WTC11 (cell line): ENCODE data around the gene CROCC2. TPM values are rescaled to one million over a fixed set of nuclear protein-coding genes. Genes with fewer than 3 reads are reported as not detected.

Experiments
- ATAC-seq: fragments of 200-7000 bp; cut with Tn5 transposase; 2 replicates; pipeline ENCODE4 v1.10.0; 2021; ENCODE audit warnings: mild to moderate bottlenecking, moderate library complexity
- CTCF ChIA-PET: fragments of 300-600 bp; sonication (Branson Sonifier 250); formaldehyde crosslinking; loops from one replicate; lab custom pipeline; 2021; ENCODE audit warnings: antibody characterized with exemption; lab: Charles Lee
- POLR2A ChIA-PET: fragments of 350-600 bp; sonication (Branson Sonifier 250); formaldehyde crosslinking; loops from one replicate; lab custom pipeline; 2021; ENCODE audit warnings: antibody characterized with exemption; lab: Charles Lee
- DNase-seq: peaks from one replicate; pipeline ENCODE4 v3.0.0; 2021; ENCODE audit warnings: low spot score
- H3K27ac Mint-ChIP-seq: 2 replicates; pipeline ENCODE4 v1.8.0; 2021; ENCODE audit warnings: mixed read lengths
- H3K27me3 Mint-ChIP-seq: 2 replicates; pipeline ENCODE4 v1.8.0; 2021; ENCODE audit warnings: low read depth, mild to moderate bottlenecking, moderate library complexity, mixed read lengths
- H3K36me3 Mint-ChIP-seq: 2 replicates; pipeline ENCODE4 v1.8.0; 2021; ENCODE audit warnings: mixed read lengths
- H3K4me1 Mint-ChIP-seq: 2 replicates; pipeline ENCODE4 v1.8.0; 2022; ENCODE audit warnings: mixed read lengths
- H3K4me3 Mint-ChIP-seq: 2 replicates; pipeline ENCODE4 v1.8.0; 2021; ENCODE audit warnings: mild to moderate bottlenecking, moderate library complexity, mixed read lengths
- H3K9me3 Mint-ChIP-seq: 2 replicates; pipeline ENCODE4 v1.8.0; 2021; ENCODE audit warnings: mixed read lengths
- CREM ChIP-seq: sonication (generic); formaldehyde crosslinking; IDR thresholded peaks from 2 replicates; pipeline ENCODE4 v1.8.1; 2022; ENCODE audit warnings: mild to moderate bottlenecking, missing genetic modification reagents, moderate library complexity
- E2F1 ChIP-seq: sonication (generic); formaldehyde crosslinking; IDR thresholded peaks from 2 replicates; pipeline ENCODE4 v1.8.0; 2022; ENCODE audit warnings: mild to moderate bottlenecking, missing genetic modification reagents
- EMX1 ChIP-seq: fragments of 250-450 bp; sonication (Bioruptor Pico); IDR thresholded peaks from 2 replicates; pipeline ENCODE4 v1.8.0; 2021; ENCODE audit warnings: mild to moderate bottlenecking
- ETV6 ChIP-seq: sonication (generic); formaldehyde crosslinking; IDR thresholded peaks from 2 replicates; pipeline ENCODE4 v1.8.1; 2022; ENCODE audit warnings: mild to moderate bottlenecking, missing genetic modification reagents
- FOXK1 ChIP-seq: sonication (generic); formaldehyde crosslinking; IDR thresholded peaks from 2 replicates; pipeline ENCODE4 v1.8.0; 2022; ENCODE audit warnings: mild to moderate bottlenecking, moderate library complexity, missing genetic modification reagents
- HMGA2 ChIP-seq: fragments of 250-450 bp; sonication (Bioruptor Pico); IDR thresholded peaks from 2 replicates; pipeline ENCODE4 v1.4.0; 2021; ENCODE audit warnings: mild to moderate bottlenecking, moderate library complexity
- JUN ChIP-seq: sonication (generic); formaldehyde crosslinking; IDR thresholded peaks from 2 replicates; pipeline ENCODE4 v1.8.0; 2023; ENCODE audit warnings: mild to moderate bottlenecking, missing genetic modification reagents
- KAT7 ChIP-seq: sonication (generic); formaldehyde crosslinking; IDR thresholded peaks from 2 replicates; pipeline ENCODE4 v1.8.1; 2023; ENCODE audit warnings: missing genetic modification reagents, mild to moderate bottlenecking, borderline replicate concordance
- NR3C1 ChIP-seq: sonication (generic); formaldehyde crosslinking; conservative IDR thresholded peaks from 2 replicates; pipeline ENCODE4 v1.8.1; 2023; ENCODE audit warnings: low read depth, mild to moderate bottlenecking, missing genetic modification reagents
- OVOL2 ChIP-seq: fragments of 250-450 bp; sonication (Bioruptor Pico); IDR thresholded peaks from 2 replicates; pipeline ENCODE4 v1.9.0; 2021; ENCODE audit warnings: mild to moderate bottlenecking, borderline replicate concordance
- RORB ChIP-seq: fragments of 250-450 bp; sonication (Bioruptor Pico); IDR thresholded peaks from 2 replicates; pipeline ENCODE4 v1.9.0; 2021; ENCODE audit warnings: mild to moderate bottlenecking
- TCF7 ChIP-seq: sonication (generic); formaldehyde crosslinking; IDR thresholded peaks from 2 replicates; pipeline ENCODE4 v1.8.0; 2022; ENCODE audit warnings: mild to moderate bottlenecking, low read depth, missing genetic modification reagents, moderate library complexity
- ZNF121 ChIP-seq: sonication (generic); formaldehyde crosslinking; IDR thresholded peaks from 2 replicates; pipeline ENCODE4 v1.8.0; 2023; ENCODE audit warnings: missing genetic modification reagents
- ZNF232 ChIP-seq: sonication (generic); formaldehyde crosslinking; IDR thresholded peaks from 2 replicates; pipeline ENCODE4 v1.8.0; 2022; ENCODE audit warnings: mild to moderate bottlenecking, missing genetic modification reagents
- ZNF425 ChIP-seq: fragments of 250-450 bp; sonication (Bioruptor Pico); conservative IDR thresholded peaks from 2 replicates; pipeline ENCODE4 v1.9.0; 2021; ENCODE audit warnings: mild to moderate bottlenecking
- total RNA-seq: library from RNA; stranded (reverse); gene quantifications from 3 replicates; pipeline ENCODE4 v1.2.3, GENCODE V29; 2021
- TF ChIP-seq, protein P1 (sequence below): sonication (generic); formaldehyde crosslinking; IDR thresholded peaks from 2 replicates; pipeline ENCODE4 v1.8.1; 2022; ENCODE audit warnings: low read depth, missing genetic modification reagents, borderline replicate concordance
- TF ChIP-seq, protein P2 (sequence below): sonication (generic); formaldehyde crosslinking; IDR thresholded peaks from 2 replicates; pipeline ENCODE4 v1.8.1; 2023; ENCODE audit warnings: mild to moderate bottlenecking, missing genetic modification reagents, moderate library complexity
- TF ChIP-seq, protein P3 (sequence below): sonication (generic); formaldehyde crosslinking; IDR thresholded peaks from 2 replicates; pipeline ENCODE4 v1.8.1; 2022; ENCODE audit warnings: mild to moderate bottlenecking, moderate library complexity, missing genetic modification reagents

Gene CROCC2
- total RNA-seq, 1 experiment from 2014 or later = not detected

DNA sequence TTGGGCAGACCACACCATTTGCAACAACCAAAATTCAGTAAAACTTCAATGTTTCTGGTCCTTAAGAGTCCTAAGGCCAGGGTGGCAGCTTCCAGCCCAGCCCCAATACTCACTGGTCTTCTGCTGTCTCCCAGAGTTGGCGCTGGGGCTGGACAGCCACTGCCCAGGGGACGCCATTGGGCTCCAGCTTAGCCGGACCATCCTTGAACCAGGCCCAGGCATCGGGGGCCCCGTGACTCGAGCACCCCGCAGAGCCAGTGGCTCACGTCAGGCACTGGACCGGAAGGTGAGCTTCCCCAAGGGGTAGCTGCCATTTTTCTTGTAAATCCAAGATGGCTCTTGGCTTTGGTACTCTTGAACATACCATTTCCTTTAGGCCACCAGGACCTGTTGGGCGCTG lies 114.1 kb downstream of the CROCC2 start:
- Mint-ChIP-seq H3K9me3 (peaks cover 22% of the 10 kb centered on the region), H3K4me1 (no peaks in the 10 kb centered on the region), H3K36me3 (peaks cover 7% of the 10 kb centered on the region), H3K4me3 (no peak overlapping the region), H3K27ac (no peak overlapping the region), H3K27me3 (peaks cover 3% of the 10 kb centered on the region; the same call in 1 of the 2 replicates)
- DNase-seq (no peak), ATAC-seq (no peak)
- ChIA-PET POLR2A (no interaction called here), CTCF (no interaction called here)
- TF ChIP-seq KAT7 = no peak
- TF ChIP-seq ETV6 (CRISPR knock-in tag) = no peak
- TF ChIP-seq FOXK1 (CRISPR knock-in tag) = no peak
- TF ChIP-seq CREM (CRISPR knock-in tag) = no peak
- TF ChIP-seq, protein P1, sequence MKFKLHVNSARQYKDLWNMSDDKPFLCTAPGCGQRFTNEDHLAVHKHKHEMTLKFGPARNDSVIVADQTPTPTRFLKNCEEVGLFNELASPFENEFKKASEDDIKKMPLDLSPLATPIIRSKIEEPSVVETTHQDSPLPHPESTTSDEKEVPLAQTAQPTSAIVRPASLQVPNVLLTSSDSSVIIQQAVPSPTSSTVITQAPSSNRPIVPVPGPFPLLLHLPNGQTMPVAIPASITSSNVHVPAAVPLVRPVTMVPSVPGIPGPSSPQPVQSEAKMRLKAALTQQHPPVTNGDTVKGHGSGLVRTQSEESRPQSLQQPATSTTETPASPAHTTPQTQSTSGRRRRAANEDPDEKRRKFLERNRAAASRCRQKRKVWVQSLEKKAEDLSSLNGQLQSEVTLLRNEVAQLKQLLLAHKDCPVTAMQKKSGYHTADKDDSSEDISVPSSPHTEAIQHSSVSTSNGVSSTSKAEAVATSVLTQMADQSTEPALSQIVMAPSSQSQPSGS (CRISPR knock-in tag) = no peak
- TF ChIP-seq, protein P2, sequence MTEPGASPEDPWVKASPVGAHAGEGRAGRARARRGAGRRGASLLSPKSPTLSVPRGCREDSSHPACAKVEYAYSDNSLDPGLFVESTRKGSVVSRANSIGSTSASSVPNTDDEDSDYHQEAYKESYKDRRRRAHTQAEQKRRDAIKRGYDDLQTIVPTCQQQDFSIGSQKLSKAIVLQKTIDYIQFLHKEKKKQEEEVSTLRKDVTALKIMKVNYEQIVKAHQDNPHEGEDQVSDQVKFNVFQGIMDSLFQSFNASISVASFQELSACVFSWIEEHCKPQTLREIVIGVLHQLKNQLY (CRISPR knock-in tag) = no peak
- no peak for TF ChIP-seq OVOL2 (CRISPR knock-in tag)
- TF ChIP-seq NR3C1 (CRISPR knock-in tag) = no peak
- TF ChIP-seq HMGA2 (CRISPR knock-in tag) = no peak
- TF ChIP-seq, protein P3, sequence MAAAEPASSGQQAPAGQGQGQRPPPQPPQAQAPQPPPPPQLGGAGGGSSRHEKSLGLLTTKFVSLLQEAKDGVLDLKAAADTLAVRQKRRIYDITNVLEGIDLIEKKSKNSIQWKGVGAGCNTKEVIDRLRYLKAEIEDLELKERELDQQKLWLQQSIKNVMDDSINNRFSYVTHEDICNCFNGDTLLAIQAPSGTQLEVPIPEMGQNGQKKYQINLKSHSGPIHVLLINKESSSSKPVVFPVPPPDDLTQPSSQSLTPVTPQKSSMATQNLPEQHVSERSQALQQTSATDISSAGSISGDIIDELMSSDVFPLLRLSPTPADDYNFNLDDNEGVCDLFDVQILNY = no peak

DNA sequence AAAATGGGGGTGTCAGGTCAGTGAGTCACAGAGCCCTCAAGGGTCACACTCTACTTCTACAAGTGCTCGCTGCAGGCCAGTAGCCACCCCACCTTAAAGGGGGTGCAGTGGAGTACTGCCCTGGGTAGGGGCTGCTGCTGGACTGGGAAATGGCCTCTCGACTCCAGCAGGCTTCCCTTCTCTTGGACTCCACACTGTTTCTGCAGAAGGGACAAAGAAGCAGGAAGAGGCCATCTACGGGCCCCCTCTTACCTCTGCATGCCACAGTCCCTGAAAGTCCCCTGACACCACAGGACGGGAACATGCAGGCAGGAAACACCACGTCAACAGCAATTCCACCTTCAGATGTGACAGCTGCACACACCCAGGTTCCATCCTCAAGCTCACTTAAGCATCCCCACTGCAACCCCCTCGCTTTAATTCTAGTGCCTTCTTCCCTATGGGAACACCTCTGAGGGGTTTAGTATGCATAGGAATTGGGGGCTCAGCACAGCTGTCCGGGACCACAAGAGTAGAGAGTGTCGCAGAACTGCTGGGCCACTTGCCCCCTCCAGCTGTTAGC lies 114.6 kb downstream of the CROCC2 start:
- H3K36me3 Mint-ChIP-seq = peaks cover 11% of the 10 kb centered on the region
- H3K4me3 Mint-ChIP-seq = no peak overlapping the region

More for the DNA sequence above, 114.6 kb downstream of the CROCC2 start:
- Mint-ChIP-seq H3K9me3 (peaks cover 27% of the 10 kb centered on the region), H3K4me1 (no peaks in the 10 kb centered on the region), H3K27me3 (peaks cover 6% of the 10 kb centered on the region), H3K27ac (no peak overlapping the region)
- TF ChIP-seq JUN (CRISPR knock-in tag) (no peak), E2F1 (CRISPR knock-in tag) (no peak), ZNF232 (no peak), TCF7 (CRISPR knock-in tag) (no peak), EMX1 (CRISPR knock-in tag) (no peak), RORB (CRISPR knock-in tag) (no peak), ZNF121 (CRISPR knock-in tag) (no peak), ZNF425 (CRISPR knock-in tag) (no peak)
- ATAC-seq (no peak), DNase-seq (no peak)
- POLR2A ChIA-PET = no interaction called here
- CTCF ChIA-PET = no interaction called here
